Activated gamma-delta T cell treated with Interleukin-2 at 50 U/mL for 16 hours (primary cell): ENCODE measurements around the gene CMIP.
A peak's percentile ranks its signal among the peaks of the same experiment; 100 is the strongest.

ENCODE experiments used
- DNase-seq: peaks from one replicate; pipeline ENCODE4 v3.0.0-alpha.2; 2020

Gene CMIP

GRCh38 chr16:81612351-81613163 lies 167.9 kb downstream of the CMIP start:
- no peak for DNase-seq

GRCh38 chr16:81614171-81614570 lies 169.6 kb downstream of the CMIP start:
- no peak for DNase-seq

GRCh38 chr16:81614654-81615359 lies 170.2 kb downstream of the CMIP start:
- DNase-seq = no peak

- DNase-seq = no peak
Measured at GRCh38 chr16:81615411-81615810, 170.8 kb downstream of the CMIP start.

GRCh38 chr16:81615833-81616232 lies 171.2 kb downstream of the CMIP start:
- DNase-seq = no peak

GRCh38 chr16:81616321-81617020 lies 171.9 kb downstream of the CMIP start:
- peak; percentile 77 for DNase-seq

- DNase-seq = no peak
Measured at GRCh38 chr16:81617021-81617346, 172.4 kb downstream of the CMIP start.

GRCh38 chr16:81618187-81618586 lies 173.6 kb downstream of the CMIP start:
- DNase-seq = no peak

- DNase-seq = no peak
Measured at GRCh38 chr16:81618661-81619060, 174.1 kb downstream of the CMIP start.

GRCh38 chr16:81620029-81620428 lies 175.4 kb downstream of the CMIP start:
- DNase-seq = no peak

- DNase-seq = no peak
Measured at GRCh38 chr16:81620796-81621195, 176.2 kb downstream of the CMIP start.

GRCh38 chr16:81621496-81621895 lies 176.9 kb downstream of the CMIP start:
- DNase-seq = no peak

- peak; percentile 67 for DNase-seq
Measured at GRCh38 chr16:81623365-81624102, 178.9 kb downstream of the CMIP start.

GRCh38 chr16:81624403-81624759 lies 179.8 kb downstream of the CMIP start:
- DNase-seq = no peak

- DNase-seq = no peak
Measured at GRCh38 chr16:81624760-81625543, 180.3 kb downstream of the CMIP start.

GRCh38 chr16:81625544-81626153 lies 181.0 kb downstream of the CMIP start:
- no peak for DNase-seq

GRCh38 chr16:81626181-81626674 lies 181.6 kb downstream of the CMIP start:
- DNase-seq = no peak

GRCh38 chr16:81627024-81627423 lies 182.4 kb downstream of the CMIP start:
- no peak for DNase-seq

GRCh38 chr16:81627729-81628244 lies 183.2 kb downstream of the CMIP start:
- no peak for DNase-seq

GRCh38 chr16:81629034-81629802 lies 184.6 kb downstream of the CMIP start:
- no peak for DNase-seq
